Jurkat, Clone E6-1 (cell line): ENCODE measurements around the gene PPP2R5E.

Experiments
- DNase-seq: peaks from one replicate; pipeline ENCODE4 v3.0.0-alpha.2; 2011; ENCODE audit warnings: low read depth, low spot score
- H3K4me3 ChIP-seq: 2 replicates; pipeline ENCODE4 v1.5.1; 2011; ENCODE audit warnings: mild to moderate bottlenecking, low read length, control low read depth, moderate library complexity

PPP2R5E gene

DNA sequence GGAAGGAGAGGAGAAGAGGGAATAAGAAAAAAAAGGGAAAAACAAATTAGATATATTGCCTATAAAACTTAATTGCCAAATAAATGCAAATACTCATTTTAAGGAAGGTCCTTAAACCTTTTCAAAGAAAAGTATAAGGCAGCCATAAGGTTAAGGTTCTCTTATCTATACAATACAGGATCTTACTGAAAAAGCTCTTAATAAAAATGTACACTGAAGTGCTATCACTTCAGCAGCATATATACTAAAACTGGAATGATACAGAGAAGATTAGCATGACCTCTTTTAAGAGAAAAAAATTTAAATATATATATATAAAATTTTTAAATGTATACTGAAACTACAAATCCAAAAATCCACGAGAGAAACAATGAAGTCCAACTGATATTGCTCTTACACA is 65.6 kb downstream of the PPP2R5E start:
- DNase-seq = no peak
- no peak overlapping the region for H3K4me3 ChIP-seq

DNA sequence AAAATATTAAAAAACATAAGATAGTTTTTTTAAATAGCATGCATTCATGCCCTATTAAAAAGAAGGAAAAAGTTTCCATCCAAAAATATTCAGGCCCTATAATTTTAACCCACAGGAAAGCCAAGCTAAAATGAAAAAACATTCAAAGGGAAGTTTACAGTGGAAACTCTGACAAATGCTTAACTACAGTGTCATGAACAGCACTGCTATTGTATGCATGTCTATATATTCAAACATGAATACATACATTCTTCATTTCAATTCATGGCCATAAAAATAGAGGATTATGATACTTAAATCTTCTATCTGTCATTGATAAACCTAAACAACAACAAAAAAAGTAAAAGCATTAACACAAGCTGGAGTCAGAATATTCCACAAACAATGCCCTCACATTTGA is 67.4 kb downstream of the PPP2R5E start:
- DNase-seq = no peak
- no peak overlapping the region for H3K4me3 ChIP-seq

DNA sequence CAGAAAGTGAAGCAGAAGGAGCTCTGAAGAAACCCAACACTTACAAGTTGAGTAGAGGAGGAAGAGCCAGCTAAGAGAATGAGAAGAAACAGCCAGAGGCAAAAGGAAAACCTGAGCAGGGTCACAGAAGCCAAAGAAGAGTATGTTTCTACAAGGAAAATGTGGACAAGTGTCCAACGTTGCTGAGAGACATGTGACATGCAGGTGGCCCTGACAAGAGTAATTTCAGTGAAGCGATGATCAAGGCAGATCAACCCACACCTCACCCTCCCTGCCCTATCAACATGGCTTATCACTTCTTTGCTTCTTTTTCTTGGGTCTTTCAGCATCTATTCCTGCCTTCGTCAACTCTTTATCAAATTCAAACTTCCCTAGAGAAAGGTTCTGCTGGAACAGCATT is 68.3 kb downstream of the PPP2R5E start:
- no peak for DNase-seq
- H3K4me3 ChIP-seq = no peak overlapping the region

DNA sequence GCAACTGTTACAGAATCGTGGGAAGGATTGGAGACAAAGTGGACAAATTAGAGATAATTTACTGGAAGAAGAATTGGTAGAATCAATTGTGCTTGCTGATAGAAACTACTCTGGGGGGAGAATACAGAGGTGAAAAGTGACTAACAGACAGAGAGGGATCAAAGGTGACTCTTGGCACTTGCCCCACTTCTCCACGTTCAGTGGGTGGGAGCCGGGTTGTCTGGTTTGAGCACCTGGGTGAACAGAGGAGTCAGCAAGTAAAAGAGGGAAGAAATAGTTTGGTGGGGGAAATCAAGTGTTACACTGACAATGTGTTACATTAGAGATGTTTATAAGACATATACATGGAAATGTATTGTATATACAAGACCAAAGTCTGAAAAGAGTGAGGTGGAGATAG is 69.1 kb downstream of the PPP2R5E start:
- no peak overlapping the region for H3K4me3 ChIP-seq
- no peak for DNase-seq

DNA sequence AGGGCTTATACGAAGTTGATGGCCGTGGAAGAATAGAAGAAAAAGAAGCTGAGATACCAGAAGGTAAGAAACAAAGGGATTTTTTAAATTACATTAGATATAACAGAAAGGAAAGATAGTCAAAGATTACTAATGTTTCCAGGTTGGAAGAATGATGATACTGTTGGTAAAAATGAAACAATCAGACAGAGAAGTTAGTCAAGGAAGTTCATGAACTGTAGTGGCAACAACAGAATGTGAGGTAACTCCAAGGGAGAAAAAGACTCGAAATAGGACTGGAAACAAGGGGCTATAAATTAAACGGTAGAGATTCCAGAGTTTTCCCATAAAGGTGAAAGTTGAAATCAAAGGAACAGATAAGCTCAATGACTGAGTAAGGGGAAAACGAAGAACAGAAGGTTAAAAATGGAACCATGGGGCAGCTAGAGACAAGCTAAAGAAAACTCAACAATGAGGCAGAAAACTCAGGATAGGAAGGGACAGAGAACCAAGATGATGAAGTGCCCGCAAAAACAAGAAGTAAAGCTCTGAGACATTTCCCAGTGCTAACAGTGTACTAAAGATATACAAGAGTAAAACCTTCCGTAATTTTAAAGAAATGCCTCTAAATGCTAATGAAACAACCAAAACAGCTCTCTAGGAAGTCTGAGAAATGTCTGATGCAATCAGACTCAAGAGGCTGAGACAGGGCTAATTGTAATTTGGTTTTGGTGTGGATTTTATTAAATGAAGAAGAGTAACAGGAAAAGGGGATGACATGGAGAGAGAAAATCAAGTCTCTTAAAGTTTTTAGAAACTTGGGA is 70.0 kb downstream of the PPP2R5E start:
- H3K4me3 ChIP-seq = no peak overlapping the region

DNA sequence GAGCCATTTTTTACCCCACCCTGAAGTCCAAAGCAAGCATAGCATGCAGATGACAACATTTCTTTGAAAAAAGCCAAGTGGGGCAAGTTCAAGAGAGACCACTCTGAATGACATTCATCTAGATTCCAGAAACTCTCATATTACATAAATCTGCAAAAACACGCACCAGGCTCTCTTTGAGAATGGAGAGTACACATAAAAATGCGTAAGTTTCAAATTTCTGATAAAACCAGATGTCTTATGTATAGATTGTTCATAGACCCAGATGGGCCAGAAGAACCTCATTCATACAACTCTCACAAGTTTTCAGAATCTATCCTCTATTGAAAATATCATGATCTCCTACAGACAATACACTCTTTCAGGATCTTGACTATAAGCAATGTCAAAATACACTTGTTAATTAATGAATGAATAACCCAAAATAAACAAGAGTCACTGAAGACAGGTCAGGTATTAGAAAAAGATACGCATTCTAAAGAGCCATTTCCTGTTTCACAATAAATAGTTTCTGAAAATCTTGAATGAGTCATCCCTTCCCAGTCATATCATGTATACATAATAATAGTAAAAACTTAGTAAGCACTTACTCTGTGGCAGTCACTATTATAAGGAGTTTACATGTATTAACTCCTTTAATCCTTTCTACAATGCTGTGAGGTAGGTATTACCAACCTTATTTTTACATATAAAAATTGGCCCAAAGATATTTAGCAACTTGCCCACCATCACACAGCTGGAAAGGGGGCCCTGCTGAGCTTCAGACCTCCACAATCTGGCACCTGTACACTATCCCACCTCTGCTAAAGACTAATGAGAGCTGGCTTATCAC is 72.0 kb downstream of the PPP2R5E start:
- H3K4me3 ChIP-seq = no peak overlapping the region
- DNase-seq = no peak

More for the DNA sequence above, 70.0 kb downstream of the PPP2R5E start:
- no peak for DNase-seq

DNA sequence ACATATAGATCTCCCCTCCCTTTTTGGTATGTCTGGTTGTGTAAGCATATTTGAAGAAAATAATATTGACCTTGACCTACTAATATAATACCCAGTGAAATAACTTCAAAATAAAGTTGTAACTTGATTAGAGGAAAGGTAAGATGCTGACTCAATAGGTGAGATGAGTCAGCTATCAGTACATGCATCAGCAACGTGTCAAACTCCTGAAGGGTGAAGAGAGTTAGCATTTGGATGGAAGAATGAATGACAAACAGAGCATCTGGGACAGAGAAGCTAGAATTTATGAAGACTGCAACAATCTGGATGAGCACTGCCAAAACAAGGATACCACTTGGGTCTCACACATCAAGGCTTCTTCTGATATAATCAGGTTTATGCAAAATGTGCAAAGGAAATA is 74.9 kb downstream of the PPP2R5E start:
- H3K4me3 ChIP-seq = no peak overlapping the region
- DNase-seq = no peak

DNA sequence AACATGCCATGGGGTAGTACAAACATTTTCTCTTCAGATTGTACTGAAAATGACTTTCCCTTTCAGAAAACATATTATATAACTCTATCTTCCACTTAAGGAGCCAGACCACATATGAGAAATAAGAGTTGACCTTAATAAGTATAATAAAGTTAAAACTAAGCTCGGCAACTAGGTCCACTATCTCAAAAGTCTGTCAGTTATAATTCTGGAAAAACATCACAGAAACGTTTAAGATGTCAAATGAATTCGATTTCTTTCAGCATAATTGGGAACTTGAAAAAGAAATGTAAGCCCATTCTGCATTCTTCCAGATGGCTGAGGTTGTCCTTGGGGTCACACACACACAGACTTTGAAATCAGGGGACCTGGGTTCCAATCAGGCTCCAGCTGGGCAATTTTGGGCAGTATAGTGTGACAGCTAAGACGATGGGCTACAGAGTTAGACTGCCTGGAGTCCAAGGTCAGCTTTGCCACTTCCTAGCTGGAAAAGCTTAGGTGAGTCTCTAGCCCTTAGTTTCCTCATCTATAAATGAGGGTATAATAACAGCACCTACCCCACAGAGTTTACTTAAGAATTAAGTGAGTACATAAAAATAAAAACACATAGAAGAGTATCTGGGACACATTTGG is 75.6 kb downstream of the PPP2R5E start:
- DNase-seq = no peak
- no peak overlapping the region for H3K4me3 ChIP-seq

DNA sequence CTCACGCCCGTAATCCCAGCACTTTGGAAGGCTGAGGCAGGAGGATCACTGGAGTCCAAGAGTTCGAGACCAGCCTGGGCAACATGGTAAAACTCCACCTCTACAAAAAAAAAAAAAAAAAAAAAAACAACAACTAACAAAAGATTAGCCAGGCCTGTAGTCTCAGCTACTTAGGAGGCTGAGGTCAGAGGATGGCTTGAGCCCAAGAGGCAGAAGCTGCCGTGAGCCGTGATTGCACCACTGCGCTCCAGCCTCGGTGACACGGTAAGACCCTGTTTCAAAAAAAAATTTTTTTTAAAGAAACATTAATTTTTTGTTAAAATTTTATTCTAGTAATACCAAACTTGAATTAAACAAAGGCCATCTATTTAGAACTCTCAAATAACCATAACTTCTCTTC is 77.8 kb downstream of the PPP2R5E start:
- DNase-seq = no peak
- H3K4me3 ChIP-seq = no peak overlapping the region

DNA sequence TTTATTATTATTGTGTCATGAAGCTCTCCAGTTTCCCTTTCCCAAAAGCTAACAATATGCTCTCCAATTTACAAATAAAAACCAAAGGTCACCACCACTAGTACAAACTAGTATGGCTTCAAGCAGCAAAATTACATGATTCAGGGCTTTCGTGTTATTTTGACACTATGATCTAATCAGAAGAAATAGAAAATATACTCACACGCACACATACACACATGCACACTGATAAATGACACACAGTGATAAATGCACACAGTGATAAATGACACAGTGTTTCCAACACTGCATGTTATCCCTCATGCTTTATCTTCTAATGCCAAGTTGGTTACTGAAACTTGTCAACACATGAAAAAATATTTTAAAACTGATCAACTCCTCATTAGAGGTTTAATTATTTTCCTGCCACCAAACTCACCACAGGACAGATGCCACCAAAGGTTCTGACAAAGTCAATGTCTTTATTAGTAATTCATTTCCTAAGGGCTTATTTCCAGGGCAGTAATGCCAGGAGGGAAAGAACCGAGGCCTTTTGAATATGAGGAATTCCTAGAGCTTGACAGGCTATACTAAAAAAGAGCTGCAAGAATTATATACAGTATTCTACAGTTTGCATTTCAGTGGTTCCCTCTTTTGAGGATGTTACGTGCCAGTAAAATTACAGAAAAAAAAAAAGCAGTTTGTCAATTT is 82.4 kb downstream of the PPP2R5E start:
- no peak overlapping the region for H3K4me3 ChIP-seq
- no peak for DNase-seq

DNA sequence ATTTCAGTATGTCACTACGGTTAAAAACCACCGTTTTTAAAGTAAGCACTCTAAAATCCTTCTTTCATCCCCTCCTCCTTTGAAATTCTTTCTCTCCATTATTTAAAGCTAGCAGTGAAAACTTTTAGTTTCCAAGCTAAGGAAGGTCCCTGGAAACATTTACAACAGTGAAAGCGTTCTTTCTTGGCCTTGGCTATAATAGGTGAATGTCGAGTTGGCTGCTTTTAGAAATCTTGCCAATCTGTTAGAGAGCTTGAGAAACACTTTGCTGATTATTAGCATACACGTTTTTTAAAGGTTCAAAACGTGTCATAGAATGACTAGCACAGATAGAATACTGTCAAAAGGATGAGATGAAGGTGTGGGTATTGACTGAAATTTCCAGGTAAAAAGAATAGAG is 83.4 kb downstream of the PPP2R5E start:
- H3K4me3 ChIP-seq = no peak overlapping the region
- DNase-seq = no peak

DNA sequence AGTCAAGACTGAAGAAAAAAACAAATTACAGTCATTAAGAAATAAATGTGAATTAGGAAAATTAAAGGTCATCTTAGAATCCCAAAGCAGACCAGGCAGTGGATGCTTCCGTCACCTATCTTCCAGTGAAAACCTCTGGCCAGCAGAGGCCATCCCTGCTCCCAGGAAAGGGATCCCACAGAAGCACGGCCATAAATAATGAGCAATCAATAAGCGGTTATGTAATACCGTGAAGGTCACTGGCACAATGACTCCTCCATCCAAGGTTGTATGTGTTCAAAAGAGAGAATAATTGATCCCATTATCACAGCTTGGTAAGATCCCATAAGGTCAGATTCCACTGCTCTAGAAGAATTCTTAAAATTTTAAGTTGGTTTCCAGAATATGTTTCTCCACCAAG is 85.7 kb downstream of the PPP2R5E start:
- DNase-seq = no peak
- no peak overlapping the region for H3K4me3 ChIP-seq

DNA sequence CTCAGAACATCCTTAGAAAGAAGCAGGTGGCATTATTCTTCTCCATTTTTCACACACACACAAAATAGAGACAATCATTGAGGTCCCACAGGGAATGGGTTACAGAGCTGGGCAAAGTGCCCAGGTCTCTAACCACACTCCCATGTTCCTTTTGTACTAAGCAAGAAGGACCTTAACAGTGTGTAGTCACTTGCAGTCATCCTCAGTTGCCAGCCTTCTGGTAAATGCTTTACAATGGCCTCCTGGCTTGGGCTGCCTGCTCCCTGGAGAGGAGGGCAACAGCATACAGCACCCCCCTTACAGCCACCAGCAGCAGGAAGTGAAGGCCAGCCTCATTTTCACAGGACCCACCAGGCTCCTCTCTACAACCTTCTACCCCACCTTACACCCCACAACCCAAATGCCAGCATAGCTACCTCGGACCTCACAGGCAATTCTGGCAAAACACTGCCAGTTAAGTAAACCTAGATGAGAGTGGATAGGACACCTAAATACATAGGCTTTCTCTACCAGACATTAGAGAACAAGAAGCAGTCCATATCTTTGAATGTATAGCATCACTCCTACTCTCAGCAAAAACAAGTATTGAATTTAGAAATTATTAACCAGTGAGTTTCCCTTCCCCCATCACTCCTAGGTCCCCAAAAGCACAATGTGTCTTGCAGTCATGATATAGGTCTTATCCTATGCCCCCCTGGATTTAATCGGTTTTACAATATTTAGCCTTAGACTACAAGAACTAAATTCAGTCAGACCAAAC is 88.1 kb downstream of the PPP2R5E start:
- DNase-seq = peak; percentile 17
- H3K4me3 ChIP-seq = no peak overlapping the region

DNA sequence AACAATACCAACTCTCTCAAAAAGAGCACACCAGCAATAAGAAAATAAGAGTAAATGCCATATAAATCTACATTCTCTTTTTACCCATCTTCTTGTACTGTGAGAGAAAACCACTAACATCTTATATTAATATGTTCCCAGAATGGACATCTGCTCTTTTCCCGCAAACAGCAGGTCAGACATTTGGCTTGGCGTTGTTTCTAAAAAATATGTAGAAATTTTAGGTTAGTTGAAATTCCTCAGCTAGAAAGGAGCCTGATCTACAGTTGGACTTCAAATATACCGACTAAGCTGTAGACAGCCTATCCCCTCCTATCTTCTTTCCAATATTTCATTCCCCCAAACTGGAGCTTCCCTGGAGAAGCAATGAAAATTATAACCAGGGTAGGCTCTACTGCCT is 88.7 kb downstream of the PPP2R5E start:
- H3K4me3 ChIP-seq = no peak overlapping the region
- no peak for DNase-seq

DNA sequence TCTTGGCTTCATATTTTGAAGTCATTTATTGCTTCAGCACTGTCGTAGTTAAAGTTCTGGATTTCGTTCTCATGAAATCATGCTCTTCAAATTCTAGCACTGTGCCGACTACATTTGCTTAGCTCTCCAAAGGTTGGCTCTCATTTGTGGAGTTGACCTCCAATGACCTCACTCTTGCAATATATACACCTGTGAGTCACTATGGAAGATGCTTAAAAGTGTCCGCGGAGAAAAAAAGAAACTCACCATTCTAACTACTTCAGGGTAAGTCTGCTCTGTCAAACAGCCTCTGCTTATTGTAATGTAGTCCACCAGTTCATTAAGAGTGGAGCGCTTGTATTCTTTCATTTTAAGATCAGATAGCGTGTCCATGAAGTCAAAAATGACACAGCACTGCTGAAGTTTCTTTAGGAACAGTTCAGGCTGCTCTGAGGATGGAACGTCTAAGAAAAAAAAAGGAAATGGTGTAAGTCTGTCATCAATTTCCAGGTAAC is 89.7 kb downstream of the PPP2R5E start:
- no peak for DNase-seq
- no peak overlapping the region for H3K4me3 ChIP-seq

DNA sequence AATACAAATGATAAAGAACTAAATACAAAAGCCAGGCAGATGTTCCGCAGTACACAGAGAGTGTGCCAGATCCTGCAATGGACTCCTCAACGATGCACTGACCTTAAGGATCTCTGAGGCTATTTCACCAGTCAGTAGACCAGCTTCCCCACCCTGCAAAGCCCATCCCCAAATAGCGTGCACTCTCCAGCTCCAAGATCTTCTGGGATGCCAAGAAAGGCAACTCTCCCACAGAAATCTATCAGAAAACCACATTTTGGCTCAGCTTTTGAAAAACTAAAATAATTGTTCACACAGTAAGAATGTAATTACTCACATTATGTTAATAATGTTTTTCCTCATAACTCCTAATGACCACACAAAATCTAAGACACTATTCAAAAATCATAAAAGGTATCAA is 90.4 kb downstream of the PPP2R5E start:
- no peak for DNase-seq
- H3K4me3 ChIP-seq = no peak overlapping the region

DNA sequence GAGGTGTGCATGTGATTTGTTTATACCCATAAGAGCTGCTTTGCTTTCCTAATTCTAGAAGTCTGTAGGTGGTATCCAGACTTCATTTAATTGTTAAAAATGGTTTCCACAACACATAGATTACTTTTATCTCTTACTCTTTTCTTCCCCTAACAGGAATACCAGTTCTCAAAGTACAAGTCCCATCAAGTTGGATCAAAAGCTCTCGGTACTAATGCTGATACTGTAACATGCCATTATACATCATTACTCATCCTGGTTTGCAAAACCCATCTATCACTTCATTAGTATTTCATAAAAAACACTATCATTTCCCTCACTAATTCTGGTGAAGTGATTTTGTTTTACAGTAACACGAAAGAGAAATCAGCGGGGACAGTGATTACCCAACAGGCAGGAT is 94.3 kb downstream of the PPP2R5E start:
- DNase-seq = no peak
- no peak overlapping the region for H3K4me3 ChIP-seq

DNA sequence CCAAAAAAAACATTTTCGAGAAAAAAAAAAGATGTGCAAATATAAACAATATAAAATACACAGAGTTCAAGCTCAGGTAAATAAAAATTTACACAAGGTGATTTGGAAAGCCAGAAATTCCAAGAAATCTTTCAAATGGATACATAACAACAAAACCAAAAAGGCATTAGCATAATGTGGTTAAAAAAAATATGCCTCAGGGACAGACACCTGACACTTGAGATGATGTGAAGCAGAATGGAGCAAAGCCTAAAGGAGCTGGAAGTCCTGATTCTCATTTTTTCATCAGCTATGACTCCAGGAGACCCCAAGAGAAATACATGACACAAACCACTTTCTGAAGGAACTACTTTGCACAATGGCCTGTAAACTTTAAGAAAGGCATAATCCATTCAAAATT is 98.6 kb downstream of the PPP2R5E start:
- no peak for DNase-seq
- H3K4me3 ChIP-seq = no peak overlapping the region

DNA sequence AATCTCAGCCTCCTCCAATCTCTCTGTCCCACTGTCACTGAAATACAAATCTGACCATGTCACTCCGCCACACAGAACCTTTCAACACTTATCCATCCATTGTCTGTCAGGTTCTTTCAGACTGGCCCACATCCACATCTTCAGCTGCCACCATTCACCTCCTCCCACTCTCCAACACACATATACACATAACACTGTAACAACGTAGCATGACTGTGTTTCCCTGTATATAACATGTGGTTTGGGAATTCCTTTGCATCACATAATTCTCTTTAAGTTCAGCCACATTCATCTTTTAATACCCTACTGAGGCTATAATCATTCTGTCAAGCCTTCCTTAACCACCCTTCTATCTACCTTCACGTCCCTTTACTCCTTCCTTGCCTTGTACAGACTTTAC is 99.2 kb downstream of the PPP2R5E start:
- DNase-seq = no peak
- H3K4me3 ChIP-seq = no peak overlapping the region
